Chondrocyte (in vitro differentiated cells): ENCODE results near the gene NTRK3. TPM values are rescaled to one million over a fixed set of nuclear protein-coding genes. Genes with fewer than 3 reads are reported as not detected.

Experiments
- DNase-seq: peaks from one replicate; pipeline ENCODE4 v3.0.0; 2021; ENCODE audit warnings: mixed read lengths, low spot score
- H3K27ac Mint-ChIP-seq: one replicate; pipeline ENCODE4 v1.8.0; 2021; ENCODE audit warnings: mild to moderate bottlenecking, moderate library complexity, mixed read lengths; ENCODE audit not compliant: unreplicated experiment
- H3K27me3 Mint-ChIP-seq: 2 replicates; pipeline ENCODE4 v1.8.0; 2021; ENCODE audit warnings: low read depth, mixed read lengths
- H3K36me3 Mint-ChIP-seq: 2 replicates; pipeline ENCODE4 v1.8.0; 2021; ENCODE audit warnings: low read depth, mixed read lengths
- H3K4me1 Mint-ChIP-seq: 2 replicates; pipeline ENCODE4 v1.8.0; 2021; ENCODE audit warnings: low read depth, mild to moderate bottlenecking, mixed read lengths
- H3K4me3 Mint-ChIP-seq: one replicate; pipeline ENCODE4 v1.8.0; 2021; ENCODE audit warnings: mild to moderate bottlenecking, moderate library complexity, mixed read lengths; ENCODE audit not compliant: unreplicated experiment
- H3K9me3 Mint-ChIP-seq: 2 replicates; pipeline ENCODE4 v1.8.0; 2021; ENCODE audit warnings: low read depth, mixed read lengths
- CTCF ChIP-seq: fragments of 200-600 bp; sonication (generic); IDR thresholded peaks from 2 replicates; pipeline ENCODE4 v1.5.0; 2021; ENCODE audit warnings: antibody characterized with exemption, mild to moderate bottlenecking, moderate library complexity
- total RNA-seq: library from RNA; stranded (reverse); gene quantifications from 3 replicates; pipeline ENCODE4 v1.2.1, GENCODE V29; 2021

The NTRK3 gene
- total RNA-seq, 1 donor from 2014 or later = not detected

GRCh38 chr15:87907676-87908446 is 348.7 kb downstream of the NTRK3 start:
- no peak overlapping the region for H3K4me3 Mint-ChIP-seq
- no peaks in the 10 kb centered on the region for H3K27me3 Mint-ChIP-seq
- H3K27ac Mint-ChIP-seq = no peak overlapping the region
- H3K36me3 Mint-ChIP-seq = no peaks in the 10 kb centered on the region
- DNase-seq = no peak
- no peaks in the 10 kb centered on the region for H3K4me1 Mint-ChIP-seq
- peaks cover 5% of the 10 kb centered on the region for H3K9me3 Mint-ChIP-seq
- no peak for TF ChIP-seq CTCF

GRCh38 chr15:87906444-87906843 is 350.1 kb downstream of the NTRK3 start:
- TF ChIP-seq CTCF = no peak
- Mint-ChIP-seq H3K4me1 (no peaks in the 10 kb centered on the region), H3K36me3 (no peaks in the 10 kb centered on the region), H3K27ac (no peak overlapping the region), H3K4me3 (no peak overlapping the region), H3K9me3 (no peaks in the 10 kb centered on the region), H3K27me3 (no peaks in the 10 kb centered on the region)
- DNase-seq = no peak

GRCh38 chr15:87902772-87903426 is 353.6 kb downstream of the NTRK3 start:
- Mint-ChIP-seq H3K9me3 (no peaks in the 10 kb centered on the region), H3K4me1 (no peaks in the 10 kb centered on the region), H3K4me3 (no peak overlapping the region), H3K36me3 (no peaks in the 10 kb centered on the region), H3K27me3 (no peaks in the 10 kb centered on the region), H3K27ac (no peak overlapping the region)
- DNase-seq = no peak
- no peak for TF ChIP-seq CTCF

- H3K4me1 Mint-ChIP-seq = no peaks in the 10 kb centered on the region
- DNase-seq = no peak
- H3K36me3 Mint-ChIP-seq = no peaks in the 10 kb centered on the region
- H3K9me3 Mint-ChIP-seq = no peaks in the 10 kb centered on the region
- no peak for TF ChIP-seq CTCF
- H3K27me3 Mint-ChIP-seq = no peaks in the 10 kb centered on the region
- H3K4me3 Mint-ChIP-seq = no peak overlapping the region
- H3K27ac Mint-ChIP-seq = no peak overlapping the region
Measured at GRCh38 chr15:87901926-87902690, 354.4 kb downstream of the NTRK3 start.

GRCh38 chr15:87901008-87901407 is 355.5 kb downstream of the NTRK3 start:
- Mint-ChIP-seq H3K36me3 (no peaks in the 10 kb centered on the region), H3K27me3 (no peaks in the 10 kb centered on the region), H3K9me3 (no peaks in the 10 kb centered on the region), H3K4me3 (no peak overlapping the region), H3K27ac (no peak overlapping the region), H3K4me1 (no peaks in the 10 kb centered on the region)
- TF ChIP-seq CTCF = no peak
- no peak for DNase-seq
